GM08714 (cell line): ENCODE measurements around the gene SLC12A5.

Experiments used
- H3K4me3 ChIP-seq: fragments of 200-500 bp; sonication (Bioruptor generic); 2 replicates; pipeline ENCODE4 v1.5.1; 2014; ENCODE audit warnings: mild to moderate bottlenecking, low read length, inconsistent platforms
- ZNF274 ChIP-seq: IDR thresholded peaks from 2 replicates; pipeline ENCODE4 v1.6.1; 2012; ENCODE audit warnings: mild to moderate bottlenecking, low read depth, low read length

Gene SLC12A5

DNA sequence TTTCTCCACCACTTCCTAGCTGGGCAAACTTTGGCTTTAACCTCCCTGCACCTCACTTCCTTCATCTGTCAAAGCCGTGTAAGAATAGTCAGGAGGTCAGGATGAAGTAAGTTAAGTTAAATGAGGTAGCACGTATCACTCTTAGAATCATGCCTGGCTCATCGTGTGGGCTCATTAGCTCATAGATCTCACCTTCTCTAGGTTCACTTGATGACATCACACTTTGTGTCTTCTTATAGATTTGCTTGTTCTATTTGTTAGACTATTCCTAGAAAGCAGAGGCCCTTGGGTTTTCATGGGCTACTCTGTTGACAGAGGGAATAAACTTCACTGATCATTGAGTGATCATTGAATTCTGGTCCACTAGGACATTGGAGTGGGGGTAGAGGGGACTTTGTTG lies 72.9 kb downstream of the SLC12A5 start:
- no peak overlapping the region for H3K4me3 ChIP-seq
- no peak for TF ChIP-seq ZNF274

DNA sequence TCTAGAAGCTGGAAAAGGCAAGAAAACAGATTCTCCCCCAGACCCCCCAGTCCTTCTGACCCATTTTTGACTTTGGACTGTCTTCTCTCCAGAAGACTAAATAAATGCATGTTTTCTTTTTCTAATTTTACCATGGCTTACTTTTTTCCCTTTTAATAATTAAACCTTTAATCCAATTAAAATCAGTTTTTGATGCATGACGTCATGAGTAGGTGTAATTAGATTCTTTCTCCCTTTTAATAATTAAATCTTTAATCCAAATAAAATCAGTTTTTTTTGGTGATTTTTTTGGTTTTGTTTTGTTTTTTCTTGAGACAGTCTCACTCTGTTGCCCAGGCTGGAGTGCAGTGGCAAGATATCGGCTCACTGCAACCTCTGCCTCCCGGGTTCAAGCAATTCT lies 73.9 kb downstream of the SLC12A5 start:
- no peak overlapping the region for H3K4me3 ChIP-seq
- no peak for TF ChIP-seq ZNF274

DNA sequence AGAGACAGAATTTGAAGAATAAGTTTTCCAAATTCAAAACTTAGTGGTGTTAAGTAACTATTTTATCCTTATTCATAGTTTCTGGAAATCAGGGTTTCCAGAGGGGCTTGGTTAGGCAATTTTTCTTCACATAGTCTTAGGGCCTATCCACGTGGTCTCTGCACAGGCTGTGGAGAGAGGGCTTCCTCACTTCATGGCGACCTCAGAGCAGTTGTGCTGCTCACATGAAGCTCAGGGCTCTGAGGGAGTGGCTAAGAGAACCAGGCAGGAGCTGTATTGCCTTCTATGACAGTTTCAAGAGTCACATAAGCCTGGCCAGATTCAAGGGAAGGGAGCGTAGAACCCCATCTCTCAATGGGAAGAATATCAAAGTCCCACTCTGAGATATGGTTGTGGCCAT lies 75.2 kb downstream of the SLC12A5 start:
- no peak for TF ChIP-seq ZNF274
- no peak overlapping the region for H3K4me3 ChIP-seq

DNA sequence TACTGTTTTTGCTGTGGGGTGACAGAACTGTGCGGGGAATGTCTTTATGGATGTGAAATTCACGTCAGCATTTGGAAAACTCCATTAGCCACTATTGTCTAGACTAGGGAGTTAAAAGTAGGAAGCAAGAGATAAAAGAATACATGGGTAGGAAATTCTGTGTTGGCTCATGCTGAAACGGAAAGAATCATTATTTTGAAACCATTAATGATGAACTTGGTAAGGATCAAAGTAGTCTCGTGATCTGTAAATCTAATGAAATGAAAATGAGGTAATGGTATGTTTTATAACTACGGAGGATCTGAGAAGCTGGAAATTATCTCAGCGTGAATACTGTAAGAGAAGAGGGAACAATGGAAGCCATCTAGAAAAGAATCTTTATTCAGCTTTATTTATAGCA lies 78.0 kb downstream of the SLC12A5 start:
- TF ChIP-seq ZNF274, result no peak
- no peak overlapping the region for H3K4me3 ChIP-seq

DNA sequence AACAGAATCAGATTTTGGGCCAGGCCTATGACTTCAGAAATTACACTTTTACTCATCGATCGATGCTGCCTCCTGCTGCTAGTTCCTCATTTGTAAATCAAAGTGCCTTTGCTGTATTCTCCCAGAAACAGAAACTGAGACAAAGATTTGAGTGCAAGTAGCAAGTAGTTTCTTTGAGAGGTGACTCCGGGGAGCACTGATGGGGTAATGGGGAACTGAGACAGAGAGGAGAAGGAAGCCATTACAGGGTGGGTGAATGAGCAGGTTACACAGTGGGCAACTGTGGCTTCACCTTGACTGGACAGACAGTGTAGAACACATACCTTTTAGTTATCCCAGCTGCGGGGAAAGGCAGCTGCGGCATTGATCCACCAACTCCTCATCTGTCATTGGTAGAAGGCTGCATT lies 79.4 kb downstream of the SLC12A5 start:
- no peak overlapping the region; the same call in 1 of the 2 replicates for H3K4me3 ChIP-seq
- no peak for TF ChIP-seq ZNF274

DNA sequence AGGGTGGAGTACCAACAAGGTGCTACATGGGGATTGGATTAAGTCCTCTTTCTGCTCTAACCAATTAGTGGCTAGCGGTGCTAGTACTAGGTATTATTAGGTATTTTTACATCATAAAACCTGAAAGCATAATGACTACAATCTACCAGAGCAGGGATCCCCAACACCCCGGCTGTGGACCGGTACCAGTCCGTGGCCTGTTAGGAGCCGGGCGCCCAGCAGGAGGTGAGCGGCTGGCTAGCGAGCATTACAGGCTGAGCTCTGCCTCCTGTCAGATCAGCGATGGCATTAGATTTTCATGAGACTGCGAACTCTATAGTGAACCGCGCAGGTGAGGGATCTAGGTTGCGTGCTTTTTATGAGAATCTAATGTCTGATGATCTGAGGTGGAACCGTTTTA lies 80.0 kb downstream of the SLC12A5 start:
- no peak for TF ChIP-seq ZNF274
- no peak overlapping the region; the same call in 1 of the 2 replicates for H3K4me3 ChIP-seq
